GM18505 (cell line): ENCODE measurements around the gene UMODL1.
"Not testable (repeated sequence)": the region's sequence is repeated elsewhere in the genome, so short reads cannot be mapped to it uniquely, and the experiment has no call there.

Source experiments
- ATAC-seq: cut with Tn5 transposase; IDR thresholded peaks from one replicate; pipeline ENCODE4 v1.9.1; 2021; ENCODE audit not compliant: unreplicated experiment
- POLR2A ChIP-seq: IDR thresholded peaks from 4 replicates; pipeline ENCODE4 v1.6.1; 2011; ENCODE audit warnings: borderline replicate concordance; ENCODE audit not compliant: insufficient read depth, insufficient read length; ENCODE audit errors: extremely low read depth

Gene UMODL1

GRCh38 chr21:42161956-42162681 lies 91.0 kb downstream of the UMODL1 start:
- TF ChIP-seq POLR2A = no peak
- ATAC-seq = no peak

- ATAC-seq = no peak
- TF ChIP-seq POLR2A = no peak
Observed at GRCh38 chr21:42162831-42163510, 91.9 kb downstream of the UMODL1 start.

DNA sequence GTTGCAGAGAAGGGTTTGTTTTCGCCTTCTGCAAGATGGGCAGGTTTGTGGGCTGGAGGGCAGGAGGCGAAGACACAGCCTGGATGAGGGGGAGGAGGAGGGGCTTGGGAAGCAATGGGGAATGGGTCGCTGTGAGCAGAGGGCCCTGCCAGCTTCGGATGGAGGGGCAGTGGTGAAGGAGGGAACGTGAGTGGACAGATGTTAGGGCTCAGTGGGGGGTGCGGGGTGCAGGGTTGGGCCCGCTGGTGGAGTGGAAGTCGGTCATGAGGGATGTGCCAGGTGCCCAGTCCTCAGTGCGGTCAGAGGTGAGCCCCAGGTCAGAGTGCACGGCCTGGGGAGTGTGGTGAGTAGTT lies 92.4 kb downstream of the UMODL1 start:
- no peak for TF ChIP-seq POLR2A
- ATAC-seq = no peak

DNA sequence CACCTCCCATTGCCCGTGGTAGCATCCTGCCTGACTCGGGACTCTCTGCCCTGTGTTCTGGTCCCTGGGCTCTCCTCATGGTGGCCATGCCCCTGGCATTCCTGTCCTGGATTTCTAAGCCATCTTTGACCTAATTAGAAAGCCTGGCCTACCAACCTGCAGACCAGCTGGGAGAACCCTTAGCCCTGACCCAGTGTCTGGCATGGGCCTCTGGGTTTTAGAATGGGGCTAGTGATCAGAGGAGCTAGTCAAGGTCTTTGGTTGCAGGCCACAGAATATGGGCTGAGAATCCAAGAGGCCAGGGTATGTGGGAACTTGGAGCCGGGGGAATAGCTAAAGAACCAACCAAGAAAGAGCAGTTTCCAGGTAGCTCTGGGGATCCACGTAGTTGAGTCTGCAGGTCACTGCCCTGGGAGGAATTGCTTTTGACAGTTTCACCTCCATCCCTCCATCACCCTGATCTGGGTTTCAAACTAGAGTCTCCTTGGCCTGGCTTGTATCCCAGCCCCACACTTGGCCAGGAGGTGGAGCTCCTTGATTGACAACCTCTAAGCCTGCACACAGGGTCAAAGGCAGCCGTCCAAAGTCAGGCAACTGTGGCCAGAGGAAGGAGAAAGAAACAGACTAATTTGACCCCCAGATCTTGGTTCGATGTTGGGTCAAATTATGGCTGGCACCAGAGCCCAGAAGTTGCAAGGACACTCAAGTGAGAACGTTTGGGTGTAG lies 93.1 kb downstream of the UMODL1 start:
- no peak for TF ChIP-seq POLR2A
- no peak for ATAC-seq

- TF ChIP-seq POLR2A = no peak
- ATAC-seq = no peak
Observed at GRCh38 chr21:42164818-42165217, 93.7 kb downstream of the UMODL1 start.

GRCh38 chr21:42165901-42166300 lies 94.8 kb downstream of the UMODL1 start:
- ATAC-seq = no peak
- TF ChIP-seq POLR2A = no peak

GRCh38 chr21:42169758-42170157 lies 98.6 kb downstream of the UMODL1 start:
- ATAC-seq = no peak
- TF ChIP-seq POLR2A = no peak

GRCh38 chr21:42171091-42172053 lies 100.3 kb downstream of the UMODL1 start:
- TF ChIP-seq POLR2A = no peak
- ATAC-seq = no peak

DNA sequence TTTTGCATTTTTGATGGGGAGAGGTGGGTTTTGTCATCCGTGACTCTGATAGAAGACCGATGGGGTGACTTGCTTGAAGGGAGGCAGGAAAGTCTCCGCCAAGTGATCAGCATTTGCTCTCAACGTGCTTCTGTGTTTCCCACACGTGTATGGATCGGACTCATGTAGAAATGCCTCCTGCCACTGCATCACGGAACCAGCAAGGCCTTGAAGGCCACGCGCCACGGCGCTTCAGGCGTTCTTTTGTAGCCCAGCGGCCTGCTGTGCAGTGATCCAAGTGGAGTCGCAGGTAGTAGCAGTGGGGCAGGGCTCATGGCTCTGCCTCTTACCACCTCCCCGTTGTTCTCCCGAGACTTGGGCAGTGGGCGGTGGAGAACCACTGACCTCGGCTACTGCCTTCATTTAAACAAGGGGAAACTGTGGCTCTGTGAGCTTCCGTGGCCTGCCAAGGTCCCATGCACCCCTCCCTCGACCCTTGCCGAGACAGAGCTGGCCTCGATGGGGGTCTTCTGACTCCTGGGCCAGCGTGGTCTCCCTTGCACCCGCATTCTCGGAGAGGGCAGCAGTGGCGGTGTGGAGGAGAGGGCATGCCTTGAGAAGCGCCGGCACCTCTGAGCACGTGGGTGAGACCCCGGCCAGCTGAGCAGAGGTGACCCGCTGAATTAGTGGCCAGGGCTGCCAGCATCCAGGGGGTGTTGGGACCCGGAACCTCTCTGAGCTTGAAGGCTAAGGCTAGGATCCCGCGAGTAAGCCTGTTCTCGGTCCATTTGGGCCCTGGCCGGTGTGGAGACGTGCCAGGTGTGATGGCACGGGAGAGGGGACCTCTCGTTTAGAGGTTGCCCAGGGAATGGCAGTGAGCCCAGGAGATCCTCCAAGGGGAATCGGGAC lies 101.7 kb downstream of the UMODL1 start:
- ATAC-seq = no peak
- no peak for TF ChIP-seq POLR2A

GRCh38 chr21:42174173-42174572 lies 103.1 kb downstream of the UMODL1 start:
- TF ChIP-seq POLR2A = no peak
- no peak for ATAC-seq

DNA sequence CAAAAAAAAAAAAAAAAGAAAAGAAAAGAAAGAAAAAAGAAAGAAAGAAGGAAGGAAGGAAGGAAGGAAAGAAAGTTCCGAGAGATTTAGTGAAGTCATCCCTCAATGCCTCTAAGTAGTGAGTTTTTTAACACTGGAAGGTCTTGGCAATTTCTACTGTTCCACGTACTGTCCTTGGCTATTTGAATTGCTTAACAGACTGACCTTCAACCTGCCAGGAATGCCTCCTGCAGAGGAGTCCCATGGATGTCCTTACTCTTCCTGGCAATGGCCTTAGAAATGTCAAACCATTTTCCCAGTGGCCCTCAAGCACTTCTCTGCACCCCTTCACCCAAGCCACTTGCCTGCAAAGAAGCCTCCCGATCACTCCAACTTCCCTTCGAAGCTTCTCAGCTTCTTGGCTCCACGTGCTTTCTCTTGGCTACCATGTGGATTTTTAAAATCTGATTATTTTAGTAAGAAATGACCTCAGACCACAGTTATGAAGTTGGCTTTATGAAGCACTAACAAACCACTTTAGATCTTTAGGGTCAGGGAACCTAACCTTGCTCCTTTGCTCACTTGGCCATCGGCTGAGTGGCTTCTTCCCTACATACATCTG lies 104.1 kb downstream of the UMODL1 start:
- TF ChIP-seq POLR2A = no peak
- no peak for ATAC-seq

GRCh38 chr21:42176859-42177258 lies 105.7 kb downstream of the UMODL1 start:
- TF ChIP-seq POLR2A = no peak
- ATAC-seq = no peak

- TF ChIP-seq POLR2A = no peak
- no peak for ATAC-seq
Observed at GRCh38 chr21:42179316-42179715, 108.2 kb downstream of the UMODL1 start.

DNA sequence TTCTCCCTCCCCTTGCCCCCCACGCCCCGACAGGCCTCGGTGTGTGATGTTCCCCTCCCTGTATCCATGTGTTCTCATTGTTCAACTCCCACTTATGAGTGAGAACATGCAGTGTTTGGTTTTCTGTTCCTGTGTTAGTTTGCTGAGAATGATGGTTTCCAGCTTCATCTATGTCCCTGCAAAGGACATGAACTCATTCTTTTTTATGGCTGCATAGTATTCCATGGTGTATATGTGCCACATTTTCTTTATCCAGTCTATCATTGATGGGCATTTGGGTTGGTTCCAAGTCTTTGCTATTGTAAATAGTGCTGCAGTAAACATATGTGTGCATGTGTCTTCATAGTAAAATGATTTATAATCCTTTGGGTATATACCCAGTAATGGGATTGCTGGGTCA lies 108.9 kb downstream of the UMODL1 start:
- ATAC-seq = not testable (repeated sequence)
